PC-3 (cell line): Measurements from ENCODE around the gene SNIP1.

ENCODE experiments used
- CTCF ChIP-seq: fragments of 300-600 bp; sonication (generic); conservative IDR thresholded peaks from 2 replicates; pipeline ENCODE4 v1.5.1; 2017; ENCODE audit warnings: antibody characterized with exemption, low read depth, mild to moderate bottlenecking, low read length
- EZH2 ChIP-seq: fragments of 300-600 bp; sonication (generic); IDR thresholded peaks from one replicate; pipeline ENCODE4 v1.6.1; 2017; ENCODE audit warnings: antibody characterized with exemption, mild to moderate bottlenecking, low read length; ENCODE audit not compliant: unreplicated experiment
- EZH2phosphoT487 ChIP-seq: fragments of 300-600 bp; sonication (generic); IDR thresholded peaks from 2 replicates; pipeline ENCODE4 v1.6.1; 2018; ENCODE audit warnings: mild to moderate bottlenecking, antibody characterized with exemption, low read length, borderline replicate concordance

GRCh38 chr1:37519613-37520012 is 34.5 kb downstream of the SNIP1 start:
- TF ChIP-seq CTCF: no peak
- no peak for TF ChIP-seq EZH2
- TF ChIP-seq EZH2phosphoT487: no peak
